H1 (cell line): ENCODE data around the gene FANCD2OS. TPM values are rescaled to one million over a fixed set of nuclear protein-coding genes. Genes with fewer than 3 reads are reported as not detected.

Experiments
- CTCF ChIA-PET: fragments of 300-600 bp; sonication (Branson Sonifier 250); formaldehyde crosslinking; loops from one replicate; lab custom pipeline; 2021; ENCODE audit not compliant: partially characterized antibody; lab: Charles Lee
- POLR2A ChIA-PET: fragments of 300-600 bp; sonication (Branson Sonifier 250); formaldehyde crosslinking; loops from one replicate; lab custom pipeline; 2021; ENCODE audit warnings: inconsistent platforms; ENCODE audit not compliant: partially characterized antibody; lab: Charles Lee
- DNase-seq, 2 experiments: peaks; one replicate each; pipeline versions ENCODE4 v3.0.0 to v3.0.0-alpha.2; 2010 to 2022; ENCODE audit warnings: low spot score in 2 of 2, low read depth in 1 of 2, mixed read lengths in 1 of 2
- FAIRE-seq: peaks from 2 replicates; lab custom pipeline; 2011; peaks lifted over from hg19 to GRCh38; lab: Jason Lieb, UNC
- H2AFZ ChIP-seq: 2 replicates; pipeline ENCODE4 v1.8.1; 2012; ENCODE audit warnings: low read length, inconsistent platforms
- H2AK5ac ChIP-seq: 2 replicates; pipeline ENCODE4 v1.6.1; 2013; ENCODE audit warnings: low read depth, low read length
- H2BK120ac ChIP-seq: replicated peaks from 2 replicates; pipeline ENCODE3; 2013; ENCODE audit warnings: low read depth, low read length, inconsistent platforms
- H2BK12ac ChIP-seq: 2 replicates; pipeline ENCODE4 v1.6.1; 2013; ENCODE audit warnings: low read depth, low read length
- H2BK15ac ChIP-seq: 2 replicates; pipeline ENCODE4 v1.6.1; 2013; ENCODE audit warnings: low read length
- H2BK20ac ChIP-seq: 2 replicates; pipeline ENCODE4 v1.6.1; 2013; ENCODE audit warnings: low read length
- H2BK5ac ChIP-seq: 2 replicates; pipeline ENCODE4 v1.6.1; 2013; ENCODE audit warnings: low read depth, low read length
- H3K14ac ChIP-seq: 2 replicates; pipeline ENCODE4 v1.6.1; 2013; ENCODE audit warnings: inconsistent platforms; ENCODE audit not compliant: insufficient read length
- H3K18ac ChIP-seq: 2 replicates; pipeline ENCODE4 v1.6.1; 2013; ENCODE audit warnings: low read length; ENCODE audit errors: extremely low read depth
- H3K23ac ChIP-seq: 2 replicates; pipeline ENCODE4 v1.6.1; 2013; ENCODE audit warnings: inconsistent platforms; ENCODE audit not compliant: insufficient read length
- H3K23me2 ChIP-seq: 2 replicates; pipeline ENCODE4 v1.6.1; 2013; ENCODE audit warnings: low read depth, low read length
- H3K27ac ChIP-seq: 2 replicates; pipeline ENCODE4 v1.6.1; 2011; ENCODE audit warnings: low read depth, low read length, inconsistent platforms
- H3K27me3 ChIP-seq, 4 experiments: replicated peaks in 1 of 4; 1 replicate in 1 of 4; 2 replicates in 3 of 4; pipeline versions ENCODE4 v1.6.1 to v1.8.1; 2011 to 2013; ENCODE audit warnings: low read length in 3 of 4, mild to moderate bottlenecking in 3 of 4, inconsistent platforms in 2 of 4, mixed read lengths in 2 of 4, moderate library complexity in 1 of 4; ENCODE audit not compliant: control insufficient read depth in 3 of 4, insufficient read depth in 3 of 4; ENCODE audit errors: extremely low read depth in 1 of 4
- H3K36me3 ChIP-seq, 4 experiments: 2 replicates each; pipeline versions ENCODE4 v1.6.1 to v1.8.1; 2011 to 2013; ENCODE audit warnings: mild to moderate bottlenecking in 4 of 4, low read length in 3 of 4, moderate library complexity in 2 of 4, control low read depth in 1 of 4, inconsistent platforms in 1 of 4; ENCODE audit not compliant: insufficient read depth in 4 of 4, control insufficient read depth in 2 of 4
- H3K4ac ChIP-seq: replicated peaks from 2 replicates; pipeline ENCODE3; 2013; ENCODE audit warnings: low read length, low read depth, mixed read lengths, inconsistent platforms; ENCODE audit not compliant: insufficient read length
- H3K4me1 ChIP-seq, 4 experiments: replicated peaks in 1 of 4; 1 replicate in 1 of 4; 2 replicates in 3 of 4; pipeline versions ENCODE4 v1.6.1 to v1.8.1; 2011 to 2013; ENCODE audit warnings: low read length in 3 of 4, inconsistent platforms in 2 of 4, mixed read lengths in 1 of 4; ENCODE audit not compliant: insufficient read depth in 4 of 4, control insufficient read depth in 3 of 4
- H3K4me2 ChIP-seq, 2 experiments: 2 replicates each; pipeline versions ENCODE4 v1.6.1 to v1.8.1; 2011 to 2013; ENCODE audit warnings: low read depth in 2 of 2, low read length in 2 of 2, control low read depth in 1 of 2, inconsistent platforms in 1 of 2, mild to moderate bottlenecking in 1 of 2; ENCODE audit not compliant: insufficient read depth in 1 of 2
- H3K4me3 ChIP-seq, 4 experiments: fragments of 200-600, 300-600 bp in 1 of 4; sonication (generic), shearing (Covaris generic), sonication (Bioruptor Twin) in 1 of 4; 2 replicates each; pipeline versions ENCODE4 v1.5.1 to v1.8.1; 2011 to 2016; ENCODE audit warnings: low read length in 4 of 4, low read depth in 3 of 4, control low read depth in 2 of 4, inconsistent platforms in 2 of 4, mild to moderate bottlenecking in 2 of 4, mixed read lengths in 1 of 4, moderate library complexity in 1 of 4; ENCODE audit not compliant: insufficient read depth in 2 of 4; ENCODE audit errors: extremely low read depth in 1 of 4
- H3K56ac ChIP-seq: replicated peaks from 2 replicates; pipeline ENCODE3; 2013; ENCODE audit warnings: low read depth, mild to moderate bottlenecking, mixed read lengths, low read length, inconsistent platforms; ENCODE audit not compliant: insufficient read length
- H3K79me1 ChIP-seq: 2 replicates; pipeline ENCODE4 v1.6.1; 2013; ENCODE audit warnings: low read depth, low read length, control low read depth
- H3K79me2 ChIP-seq, 2 experiments: 2 replicates each; pipeline versions ENCODE4 v1.6.1 to v1.8.1; 2012 to 2013; ENCODE audit warnings: low read length in 2 of 2, mild to moderate bottlenecking in 2 of 2, inconsistent platforms in 1 of 2; ENCODE audit not compliant: insufficient read depth in 2 of 2, control insufficient read depth in 1 of 2
- H3K9ac ChIP-seq, 4 experiments: replicated peaks in 1 of 4; 1 replicate in 1 of 4; 2 replicates in 3 of 4; pipeline versions ENCODE4 v1.6.1 to v1.8.1; 2011 to 2013; ENCODE audit warnings: low read depth in 3 of 4, low read length in 3 of 4, control low read depth in 2 of 4, mild to moderate bottlenecking in 2 of 4, moderate library complexity in 2 of 4, inconsistent platforms in 1 of 4; ENCODE audit errors: extremely low read depth in 1 of 4
- H3K9me3 ChIP-seq, 2 experiments: 2 replicates each; pipeline versions ENCODE4 v1.6.1 to v1.8.1; 2012 to 2013; ENCODE audit warnings: mild to moderate bottlenecking in 2 of 2, moderate library complexity in 2 of 2, control low read depth in 1 of 2, inconsistent platforms in 1 of 2, low read depth in 1 of 2, low read length in 1 of 2, mixed read lengths in 1 of 2; ENCODE audit not compliant: insufficient read depth in 2 of 2
- H4K20me1 ChIP-seq, 2 experiments: replicated peaks in 1 of 2; 2 replicates each; pipeline versions ENCODE3 to v1.8.1; 2011 to 2013; ENCODE audit warnings: inconsistent platforms in 2 of 2, low read length in 2 of 2, mild to moderate bottlenecking in 1 of 2; ENCODE audit not compliant: insufficient read depth in 2 of 2, control insufficient read depth in 1 of 2
- H4K5ac ChIP-seq: 2 replicates; pipeline ENCODE4 v1.6.1; 2013; ENCODE audit warnings: low read length, low read depth, mixed read lengths, inconsistent platforms; ENCODE audit not compliant: insufficient read length
- H4K8ac ChIP-seq: 2 replicates; pipeline ENCODE4 v1.8.0; 2013; ENCODE audit warnings: mild to moderate bottlenecking, moderate library complexity, low read length, inconsistent platforms; ENCODE audit not compliant: insufficient read depth; ENCODE audit errors: extremely low read depth
- H4K91ac ChIP-seq: replicated peaks from 2 replicates; pipeline ENCODE3; 2013; ENCODE audit warnings: low read length, mixed read lengths, inconsistent platforms; ENCODE audit not compliant: insufficient read length
- BRCA1 ChIP-seq: IDR thresholded peaks from 2 replicates; pipeline ENCODE4 v1.6.1; 2012; ENCODE audit warnings: low read depth, low read length, improper control_type of control experiment
- CREB1 ChIP-seq: IDR thresholded peaks from 2 replicates; pipeline ENCODE4 v1.6.1; 2012; ENCODE audit warnings: inconsistent platforms
- EGR1 ChIP-seq: IDR thresholded peaks from 2 replicates; pipeline ENCODE4 v1.6.1; 2011; ENCODE audit warnings: low read depth, low read length, borderline replicate concordance
- GABPA ChIP-seq: IDR thresholded peaks from 2 replicates; pipeline ENCODE4 v1.6.1; 2011; ENCODE audit warnings: mild to moderate bottlenecking, low read length, moderate library complexity, borderline replicate concordance; ENCODE audit not compliant: insufficient read depth
- GTF2F1 ChIP-seq: IDR thresholded peaks from 2 replicates; pipeline ENCODE4 v1.6.1; 2012; ENCODE audit warnings: low read depth, low read length, improper control_type of control experiment, borderline replicate concordance
- JUN ChIP-seq: IDR thresholded peaks from 2 replicates; pipeline ENCODE4 v1.6.1; 2011; ENCODE audit warnings: low read depth, mild to moderate bottlenecking, improper control_type of control experiment, low read length
- JUND ChIP-seq: IDR thresholded peaks from 2 replicates; pipeline ENCODE4 v1.6.1; 2011; ENCODE audit warnings: mild to moderate bottlenecking, improper control_type of control experiment, low read length
- NRF1 ChIP-seq: IDR thresholded peaks from 2 replicates; pipeline ENCODE4 v1.6.1; 2011; ENCODE audit warnings: mild to moderate bottlenecking, low read depth, low read length, improper control_type of control experiment
- POU5F1 ChIP-seq: IDR thresholded peaks from 2 replicates; pipeline ENCODE4 v1.6.1; 2011; ENCODE audit warnings: low read depth, mild to moderate bottlenecking, low read length, moderate library complexity
- RAD21 ChIP-seq, 2 experiments: IDR thresholded peaks in 1 of 2; conservative IDR thresholded peaks in 1 of 2; 2 replicates each; pipeline ENCODE4 v1.6.1; 2011; ENCODE audit warnings: low read depth in 2 of 2, low read length in 2 of 2, improper control_type of control experiment in 1 of 2, inconsistent platforms in 1 of 2, mild to moderate bottlenecking in 1 of 2, moderate library complexity in 1 of 2
- RFX5 ChIP-seq: IDR thresholded peaks from 2 replicates; pipeline ENCODE4 v1.6.1; 2011; ENCODE audit warnings: low read depth, low read length, improper control_type of control experiment, borderline replicate concordance
- RNF2 ChIP-seq: fragments of 200-900, 300-1000 bp; sonication (generic); IDR thresholded peaks from 2 replicates; pipeline ENCODE4 v1.7.1; 2016; ENCODE audit warnings: borderline replicate concordance, low read depth, mild to moderate bottlenecking, antibody characterized with exemption, low read length; ENCODE audit not compliant: poor library complexity, severe bottlenecking; ENCODE audit errors: missing control alignments
- SIN3A ChIP-seq, 2 experiments: IDR thresholded peaks in 1 of 2; conservative IDR thresholded peaks in 1 of 2; 2 replicates each; pipeline ENCODE4 v1.6.1; 2011 to 2012; ENCODE audit warnings: low read length in 2 of 2, improper control_type of control experiment in 1 of 2, low read depth in 1 of 2, mild to moderate bottlenecking in 1 of 2
- TAF1 ChIP-seq: IDR thresholded peaks from 2 replicates; pipeline ENCODE4 v1.6.1; 2011; ENCODE audit warnings: mild to moderate bottlenecking, low read depth, low read length
- YY1 ChIP-seq: IDR thresholded peaks from 2 replicates; pipeline ENCODE4 v1.6.1; 2011; ENCODE audit warnings: low read depth, mild to moderate bottlenecking, low read length
- WGBS, 2 experiments: shearing (Covaris generic) in 1 of 2; methylation state at CpG; one replicate each; pipeline versions ENCODE4 v1.1.6 to v1.1.7; 2013 to 2015; ENCODE audit warnings: low lambda C conversion rate in 2 of 2, mixed read lengths in 2 of 2, inconsistent platforms in 1 of 2, low coverage in 1 of 2, missing lambda C conversion rate in 1 of 2; ENCODE audit not compliant: insufficient replicate concordance in 2 of 2, insufficient coverage in 1 of 2, insufficient read length in 1 of 2; ENCODE audit errors: extremely low coverage in 1 of 2, missing lambda C conversion rate in 1 of 2; 5-methylcytosine and 5-hydroxymethylcytosine counted together
- polyA plus RNA-seq, 7 experiments: library from polyadenylated mRNA; depleted of rRNA in 3 of 7; stranded (reverse) in 5 of 7; unstranded in 2 of 7; fragments of >200 nt in 5 of 7; fragments of 200-250 nt in 2 of 7; gene quantifications; 1 replicate in 5 of 7; 2 replicates in 1 of 7; 4 replicates in 1 of 7; pipeline versions ENCODE4 v1.2.1 to v1.2.3, GENCODE V29; 2011 to 2013; ENCODE audit warnings: missing spikeins in 2 of 7, mixed read lengths in 2 of 7
- total RNA-seq: library from RNA; stranded (reverse); fragmentation: NEBNext Ultra II Directional; extraction: Animal tissue kit (Norgen Biotek cat#: 25700); gene quantifications from 2 replicates; pipeline ENCODE4 v1.2.1, GENCODE V29; 2021

Gene FANCD2OS
- total and polyA plus RNA-seq, 2 of the 8 experiments (the other 6 are each of a cell fraction or from before 2014, with no cell fraction given): not detected

DNA sequence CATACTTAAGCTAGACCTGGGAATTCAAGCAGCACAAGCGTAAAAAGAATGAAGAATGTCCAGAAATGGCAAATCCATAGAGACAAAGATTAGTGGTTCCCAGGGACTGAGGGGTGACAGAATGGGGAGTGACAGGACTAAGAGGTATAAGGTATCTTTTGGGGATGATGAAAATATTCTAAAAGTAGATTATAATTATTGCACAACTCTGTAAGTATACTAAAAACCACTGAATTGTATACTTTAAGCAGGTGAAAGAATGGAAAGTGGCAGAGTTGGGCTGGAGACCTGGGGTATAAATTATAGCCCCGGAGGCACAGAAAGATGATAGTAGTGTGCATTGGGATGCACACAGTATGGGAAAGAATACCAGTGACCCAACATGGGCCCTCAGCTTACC, 13.0 kb upstream of the FANCD2OS start:
- H3K4me3 ChIP-seq: no peak overlapping the region
- H3K27ac ChIP-seq: no peak overlapping the region
- no peak overlapping the region for H3K23ac ChIP-seq
- H2BK5ac ChIP-seq: no peak overlapping the region
- no peak overlapping the region for H3K14ac ChIP-seq
- H4K5ac ChIP-seq: no peak overlapping the region
- DNase-seq (no peak), FAIRE-seq (no peak)
- H3K23me2 ChIP-seq: peaks cover 3% of the 10 kb centered on the region
- H3K9me3 ChIP-seq: no peaks in the 10 kb centered on the region
- no peak overlapping the region for H4K91ac ChIP-seq
- H2BK120ac ChIP-seq: no peak overlapping the region
- H2BK12ac ChIP-seq: no peak overlapping the region
- no peaks in the 10 kb centered on the region for H3K27me3 ChIP-seq
- 95% methylated on average over 2 of the region's 2 CpGs; no CpG with 5 or more reads in 1 of the 2 experiments for WGBS, 2 experiments
- no peak overlapping the region for H3K18ac ChIP-seq
- H2AK5ac ChIP-seq: no peak overlapping the region
- no peak overlapping the region for H3K56ac ChIP-seq
- no peak overlapping the region for H3K9ac ChIP-seq
- no peak overlapping the region for H2AFZ ChIP-seq
- ChIA-PET CTCF (no interaction called here), POLR2A (no interaction called here)
- H4K8ac ChIP-seq: no peak overlapping the region
- no peak overlapping the region for H2BK15ac ChIP-seq
- peaks cover 13% of the 10 kb centered on the region for H3K79me1 ChIP-seq
- peaks cover 0 to 10% of the 10 kb centered on the region in 2 experiments for H4K20me1 ChIP-seq
- no peak overlapping the region for H3K4ac ChIP-seq
- H2BK20ac ChIP-seq: no peak overlapping the region
- H3K36me3 ChIP-seq: peaks cover under 1 to 17% (median 4%) of the 10 kb centered on the region in 4 experiments; a peak in 6 of 8 replicates
- peaks cover 0 to 3% (median 0%) of the 10 kb centered on the region in 4 experiments; a peak in 2 of 7 replicates for H3K4me1 ChIP-seq
- no peak overlapping the region for H3K4me2 ChIP-seq
- H3K79me2 ChIP-seq: peaks cover 11 to 50% of the 10 kb centered on the region in 2 experiments
- TF ChIP-seq NRF1 (no peak), SIN3A (conservative IDR thresholded peaks at IDR 0.05 in 1 of 2, IDR thresholded peaks at IDR 0.05 in 1 of 2; ENCODE audit: low read depth in 1 of 2, low read length in 2 of 2) (no peak), RAD21 (IDR thresholded peaks at IDR 0.05 in 1 of 2, conservative IDR thresholded peaks at IDR 0.05 in 1 of 2; ENCODE audit: low read depth in 2 of 2, low read length in 2 of 2) (no peak), JUND (no peak), BRCA1 (no peak), YY1 (no peak), RFX5 (no peak), CREB1 (no peak), EGR1 (no peak), GTF2F1 (no peak), JUN (no peak), GABPA (no peak), TAF1 (no peak), RNF2 (no peak), POU5F1 (no peak)
